ENCODE measurements around the gene TMEM63B. TPM values are rescaled to one million over a fixed set of nuclear protein-coding genes. Genes with fewer than 3 reads are reported as not detected.
A peak's percentile ranks its signal among the peaks of the same experiment; 100 is the strongest.

The TMEM63B gene
- total and polyA plus RNA-seq, 9 of the 15 experiments (the other 6 are each of a cell fraction or from before 2014, with no cell fraction given), result 0.14 to 39.4 (median 14.4) TPM

- TF ChIP-seq MYBL2 (IDR thresholded peaks at IDR 0.05; ENCODE audit: low read depth), result no peak
- no peak for TF ChIP-seq MYBL2 (CRISPR knock-in tag; IDR thresholded peaks at IDR 0.05; ENCODE audit: borderline replicate concordance)
- no peak for TF ChIP-seq SMAD3 (CRISPR knock-in tag; conservative IDR thresholded peaks at IDR 0.05)
- peak in 1 of 2 experiments; percentile 93; a peak in 1 of 3 replicates for TF ChIP-seq CBX3 (IDR thresholded peaks at IDR 0.05; ENCODE audit: borderline replicate concordance in 1 of 2, low read length in 2 of 2)
- TF ChIP-seq HNRNPUL1 (IDR thresholded peaks at IDR 0.05; ENCODE audit: low read length), result no peak
- TF ChIP-seq ZFP36 (IDR thresholded peaks at IDR 0.05; ENCODE audit: low read depth, low read length, partially characterized antibody), result peak; percentile 38
- no peak for TF ChIP-seq SP1 (CRISPR knock-in tag; IDR thresholded peaks at IDR 0.05)
- TF ChIP-seq MXD1 (CRISPR knock-in tag; IDR thresholded peaks at IDR 0.05; ENCODE audit: borderline replicate concordance, poor library complexity, severe bottlenecking), result no peak
- no peak for TF ChIP-seq BRD4 (IDR thresholded peaks at IDR 0.05)
- no peak for TF ChIP-seq HDAC1 (IDR thresholded peaks at IDR 0.05)
These were observed 42.7 kb downstream of the TMEM63B start (continued) for GRCh38 chr6:44169886-44170570.
